ENCODE measurements around the gene TTI1.

Gene TTI1

GRCh38 chr20:37987602-37988290 lies 45.5 kb downstream of the TTI1 start:
- DNase-seq (no peak), ATAC-seq (ENCODE audit: insufficient read depth, low read depth) (no peak)
- Histone ChIP-seq H3K27ac (ENCODE audit: low read length) (no peak overlapping the region), H3K4me1 (ENCODE audit: insufficient read depth, low read length) (no peaks in the 10 kb centered on the region), H3K4me3 (ENCODE audit: low read depth in 1 of 2, low read length in 2 of 2) (no peak overlapping the region), H3K9ac (ENCODE audit: low read depth, low read length) (no peak overlapping the region), H3K9me3 (ENCODE audit: insufficient read depth, low read length, severe bottlenecking) (no peaks in the 10 kb centered on the region), H2AFZ (ENCODE audit: low read depth, low read length) (no peak overlapping the region), H3K27me3 (ENCODE audit: insufficient read depth, low read length, poor library complexity) (no peaks in the 10 kb centered on the region), H3K79me2 (ENCODE audit: insufficient read depth, low read length) (no peaks in the 10 kb centered on the region), H3K4me2 (ENCODE audit: insufficient read depth, low read length) (no peak overlapping the region), H3K36me3 (ENCODE audit: insufficient read depth, low read length) (peaks cover 94% of the 10 kb centered on the region), H4K20me1 (ENCODE audit: insufficient read depth, low read length) (peaks cover 2% of the 10 kb centered on the region; the same call in 1 of the 2 replicates)
- TF ChIP-seq CTCF (IDR thresholded peaks at IDR 0.05; ENCODE audit: borderline replicate concordance, extremely low read depth, low read length, poor library complexity, severe bottlenecking): no peak
- TF ChIP-seq EZH2 (IDR thresholded peaks at IDR 0.05; ENCODE audit: borderline replicate concordance, low read depth, low read length, severe bottlenecking): no peak

- no peaks in the 10 kb centered on the region for H3K9me3 ChIP-seq (ENCODE audit: insufficient read depth, low read length, severe bottlenecking)
- peaks cover 92% of the 10 kb centered on the region for H3K36me3 ChIP-seq (ENCODE audit: insufficient read depth, low read length)
- no peaks in the 10 kb centered on the region for H4K20me1 ChIP-seq (ENCODE audit: insufficient read depth, low read length)
- H3K79me2 ChIP-seq (ENCODE audit: insufficient read depth, low read length): no peaks in the 10 kb centered on the region
- H2AFZ ChIP-seq (ENCODE audit: low read depth, low read length): no peak overlapping the region
- H3K4me1 ChIP-seq (ENCODE audit: insufficient read depth, low read length): no peaks in the 10 kb centered on the region
- no peak overlapping the region for H3K4me2 ChIP-seq (ENCODE audit: insufficient read depth, low read length)
- DNase-seq (no peak), ATAC-seq (ENCODE audit: insufficient read depth, low read depth) (no peak)
- no peak overlapping the region for H3K4me3 ChIP-seq (ENCODE audit: low read depth in 1 of 2, low read length in 2 of 2)
- no peak for TF ChIP-seq EZH2 (IDR thresholded peaks at IDR 0.05; ENCODE audit: borderline replicate concordance, low read depth, low read length, severe bottlenecking)
- no peak overlapping the region for H3K27ac ChIP-seq (ENCODE audit: low read length)
- H3K9ac ChIP-seq (ENCODE audit: low read depth, low read length): no peak overlapping the region
- no peaks in the 10 kb centered on the region for H3K27me3 ChIP-seq (ENCODE audit: insufficient read depth, low read length, poor library complexity)
Measured at GRCh38 chr20:37986873-37987601, 46.2 kb downstream of the TTI1 start.

- Histone ChIP-seq H3K4me3 (ENCODE audit: low read depth in 1 of 2, low read length in 2 of 2) (no peak overlapping the region), H2AFZ (ENCODE audit: low read depth, low read length) (no peak overlapping the region), H3K4me2 (ENCODE audit: insufficient read depth, low read length) (no peak overlapping the region), H3K27me3 (ENCODE audit: insufficient read depth, low read length, poor library complexity) (no peaks in the 10 kb centered on the region), H3K27ac (ENCODE audit: low read length) (no peak overlapping the region), H4K20me1 (ENCODE audit: insufficient read depth, low read length) (no peaks in the 10 kb centered on the region), H3K4me1 (ENCODE audit: insufficient read depth, low read length) (no peaks in the 10 kb centered on the region), H3K9ac (ENCODE audit: low read depth, low read length) (no peak overlapping the region), H3K79me2 (ENCODE audit: insufficient read depth, low read length) (no peaks in the 10 kb centered on the region), H3K36me3 (ENCODE audit: insufficient read depth, low read length) (peaks cover 89% of the 10 kb centered on the region), H3K9me3 (ENCODE audit: insufficient read depth, low read length, severe bottlenecking) (no peaks in the 10 kb centered on the region)
- no peak for TF ChIP-seq CTCF (IDR thresholded peaks at IDR 0.05; ENCODE audit: borderline replicate concordance, extremely low read depth, low read length, poor library complexity, severe bottlenecking)
- TF ChIP-seq EZH2 (IDR thresholded peaks at IDR 0.05; ENCODE audit: borderline replicate concordance, low read depth, low read length, severe bottlenecking): no peak
- DNase-seq: no peak
- ATAC-seq (ENCODE audit: insufficient read depth, low read depth): no peak
Measured at GRCh38 chr20:37986044-37986858, 47.0 kb downstream of the TTI1 start.
